GM12878 (cell line): ENCODE data around the gene ZFP3.
"Not testable (repeated sequence)": the region's sequence is repeated elsewhere in the genome, so short reads cannot be mapped to it uniquely, and the experiment has no call there.

Experiments
- CTCF ChIP-seq, 3 experiments: IDR thresholded peaks in 2 of 3; conservative IDR thresholded peaks in 1 of 3; 2 replicates each; pipeline ENCODE4 v1.5.1; 2011; ENCODE audit warnings: low read depth in 3 of 3, low read length in 3 of 3, mild to moderate bottlenecking in 3 of 3, control low read depth in 2 of 3, moderate library complexity in 2 of 3, inconsistent platforms in 1 of 3, mixed read lengths in 1 of 3; ENCODE audit not compliant: control insufficient read depth in 2 of 3, insufficient read depth in 1 of 3; ENCODE audit errors: extremely low read depth in 1 of 3
- MAX ChIP-seq: IDR thresholded peaks from 2 replicates; pipeline ENCODE4 v1.6.1; 2012; ENCODE audit warnings: low read depth, low read length, improper control_type of control experiment
- MLLT1 ChIP-seq: fragments of 450-650 bp; IDR thresholded peaks from 2 replicates; pipeline ENCODE4 v1.6.1; 2016; ENCODE audit warnings: mild to moderate bottlenecking
- SPI1 ChIP-seq: IDR thresholded peaks from 2 replicates; pipeline ENCODE4 v1.6.1; 2011; ENCODE audit warnings: low read depth, mild to moderate bottlenecking, low read length, moderate library complexity, borderline replicate concordance; ENCODE audit not compliant: insufficient read depth
- SREBF2 ChIP-seq: IDR thresholded peaks from 2 replicates; pipeline ENCODE4 v1.6.1; 2012; ENCODE audit warnings: mild to moderate bottlenecking, low read length
- SUZ12 ChIP-seq: fragments of 200-600 bp; sonication (generic); IDR thresholded peaks from one replicate; pipeline ENCODE4 v1.6.1; 2018; ENCODE audit warnings: antibody characterized with exemption, mild to moderate bottlenecking; ENCODE audit not compliant: unreplicated experiment
- TCF12 ChIP-seq: IDR thresholded peaks from 2 replicates; pipeline ENCODE4 v1.6.1; 2011; ENCODE audit warnings: low read depth, mild to moderate bottlenecking, low read length

- not testable (repeated sequence) for TF ChIP-seq MLLT1; SPI1; CTCF (IDR thresholded peaks at IDR 0.05 in 2 of 3, conservative IDR thresholded peaks at IDR 0.05 in 1 of 3; ENCODE audit: control insufficient read depth in 2 of 3, extremely low read depth in 1 of 3, insufficient read depth in 1 of 3, low read depth in 3 of 3, low read length in 3 of 3); TCF12; MAX; SUZ12; SREBF2
Observed at GRCh38 chr17:5075472-5075871, 2.8 kb upstream of the ZFP3 start.
